IgD-negative memory B cell (primary cell): ENCODE measurements around the gene MYO16. TPM values are rescaled to one million over a fixed set of nuclear protein-coding genes. Genes with fewer than 3 reads are reported as not detected.

Experiments
- H3K27ac Mint-ChIP-seq, 3 donors: one replicate each; pipeline ENCODE4 v1.8.0; 2020 to 2022; ENCODE audit warnings: mild to moderate bottlenecking in 3 of 3, mixed read lengths in 3 of 3, moderate library complexity in 1 of 3
- H3K27me3 Mint-ChIP-seq: one replicate; pipeline ENCODE4 v1.8.0; 2021; ENCODE audit warnings: mixed read lengths
- H3K36me3 Mint-ChIP-seq: one replicate; pipeline ENCODE4 v1.8.0; 2020; ENCODE audit warnings: mild to moderate bottlenecking, mixed read lengths
- H3K4me1 Mint-ChIP-seq, 3 donors: one replicate each; pipeline ENCODE4 v1.8.0; 2020 to 2022; ENCODE audit warnings: mixed read lengths in 3 of 3, mild to moderate bottlenecking in 1 of 3
- H3K4me3 Mint-ChIP-seq, 4 donors: one replicate each; pipeline ENCODE4 v1.8.0; 2020 to 2022; ENCODE audit warnings: mild to moderate bottlenecking in 4 of 4, mixed read lengths in 4 of 4, moderate library complexity in 3 of 4
- H3K9me3 Mint-ChIP-seq, 3 donors: one replicate each; pipeline ENCODE4 v1.8.0; 2020 to 2021; ENCODE audit warnings: mixed read lengths in 3 of 3, mild to moderate bottlenecking in 1 of 3
- polyA plus RNA-seq: library from polyadenylated mRNA; unstranded; fragments of 300-500 nt; fragmentation: Illumina TruSeq; gene quantifications from one replicate; pipeline ENCODE4 v1.2.3, GENCODE V29; 2021

MYO16 gene
- polyA plus RNA-seq, 1 donor from 2014 or later, result not detected

GRCh38 chr13:109224033-109224432, 594.6 kb downstream of the MYO16 start:
- no peak overlapping the region for H3K27ac Mint-ChIP-seq
- peaks cover 0 to 2% (median 0%) of the 10 kb centered on the region in 3 donors for H3K9me3 Mint-ChIP-seq
- no peaks in the 10 kb centered on the region for H3K4me1 Mint-ChIP-seq
- no peaks in the 10 kb centered on the region for H3K27me3 Mint-ChIP-seq
- no peaks in the 10 kb centered on the region for H3K36me3 Mint-ChIP-seq
- no peak overlapping the region for H3K4me3 Mint-ChIP-seq

DNA sequence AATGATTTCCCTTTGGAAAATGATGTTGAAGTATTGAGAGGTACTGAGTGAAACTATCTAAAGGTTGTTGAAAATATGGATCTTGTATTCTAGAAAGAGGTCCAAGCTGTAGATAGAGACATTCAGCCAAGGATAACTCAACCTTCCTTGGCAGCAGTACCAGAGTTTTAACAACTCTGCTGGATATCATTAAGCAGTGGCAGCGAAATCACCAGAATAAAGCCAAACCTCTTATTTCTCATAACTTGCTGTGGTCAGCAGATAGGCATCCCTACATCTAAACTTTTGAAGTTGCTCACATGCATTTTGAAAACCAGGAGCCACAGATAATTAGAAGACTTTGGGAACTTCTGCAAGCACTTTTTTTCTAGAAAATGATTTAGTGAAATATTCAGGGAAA, 597.2 kb downstream of the MYO16 start:
- Mint-ChIP-seq H3K36me3 (peaks cover 3% of the 10 kb centered on the region), H3K27me3 (no peaks in the 10 kb centered on the region), H3K9me3 (peaks cover 0 to 7% (median 4%) of the 10 kb centered on the region in 3 donors), H3K27ac (no peak overlapping the region), H3K4me1 (no peaks in the 10 kb centered on the region), H3K4me3 (no peak overlapping the region)

GRCh38 chr13:109227344-109227940, 598.0 kb downstream of the MYO16 start:
- no peaks in the 10 kb centered on the region for H3K4me1 Mint-ChIP-seq
- no peak overlapping the region for H3K4me3 Mint-ChIP-seq
- H3K36me3 Mint-ChIP-seq, result peaks cover 3% of the 10 kb centered on the region
- H3K27ac Mint-ChIP-seq, result no peak overlapping the region
- no peaks in the 10 kb centered on the region for H3K27me3 Mint-ChIP-seq
- H3K9me3 Mint-ChIP-seq, result peaks cover 0 to 7% (median 4%) of the 10 kb centered on the region in 3 donors

DNA sequence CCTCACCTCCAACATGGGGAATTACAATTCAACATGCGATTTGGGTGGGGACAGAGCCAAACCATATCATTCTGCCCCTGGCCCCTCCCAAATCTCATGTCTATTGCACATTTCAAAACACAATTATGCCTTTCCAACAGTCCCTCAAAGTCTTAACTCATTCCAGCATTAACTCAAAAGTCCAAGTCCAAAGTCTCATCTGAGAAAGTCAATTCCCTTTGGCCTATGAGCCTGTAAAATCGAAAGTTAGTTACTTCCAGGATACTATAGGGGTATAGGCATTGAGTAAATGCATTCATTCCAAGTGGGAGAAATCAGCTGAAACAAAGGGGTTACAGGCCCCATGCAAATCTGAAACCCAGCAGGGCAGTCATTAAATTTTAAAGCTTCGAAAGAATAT, 598.8 kb downstream of the MYO16 start:
- Mint-ChIP-seq H3K4me1 (no peaks in the 10 kb centered on the region), H3K27ac (no peak overlapping the region), H3K27me3 (no peaks in the 10 kb centered on the region), H3K4me3 (peak overlapping the region in 1 of 4 donors; percentile 31), H3K9me3 (peaks cover 0 to 7% (median 4%) of the 10 kb centered on the region in 3 donors), H3K36me3 (peaks cover 3% of the 10 kb centered on the region)

- Mint-ChIP-seq H3K27me3 (no peaks in the 10 kb centered on the region), H3K4me1 (no peaks in the 10 kb centered on the region), H3K27ac (no peak overlapping the region), H3K4me3 (no peak overlapping the region), H3K9me3 (peaks cover 0 to 7% (median 7%) of the 10 kb centered on the region in 3 donors), H3K36me3 (peaks cover 3% of the 10 kb centered on the region)
These were observed 602.5 kb downstream of the MYO16 start for GRCh38 chr13:109231888-109232287.

DNA sequence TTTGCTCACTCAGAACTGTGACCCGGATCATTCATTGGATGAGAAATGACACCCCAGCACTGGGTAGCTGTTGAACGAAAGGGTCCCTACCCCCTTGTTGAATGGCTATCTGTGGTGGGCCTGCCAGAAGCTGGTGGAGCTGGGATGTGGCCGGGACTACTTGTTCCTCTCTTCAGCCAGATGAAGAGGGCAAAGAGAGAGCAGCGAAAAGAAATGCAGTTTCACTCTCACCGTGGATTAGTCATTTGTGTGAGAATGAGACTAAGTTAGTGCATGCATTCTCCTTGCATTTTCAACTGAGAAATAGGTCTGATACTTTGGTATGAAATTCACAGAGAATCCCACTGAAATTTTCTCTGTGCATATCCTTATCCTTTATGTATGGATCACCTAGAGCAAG, 603.9 kb downstream of the MYO16 start:
- Mint-ChIP-seq H3K36me3 (peaks cover 3% of the 10 kb centered on the region), H3K27ac (no peak overlapping the region), H3K4me1 (no peaks in the 10 kb centered on the region), H3K4me3 (no peak overlapping the region), H3K9me3 (peaks cover 0 to 7% (median 5%) of the 10 kb centered on the region in 3 donors), H3K27me3 (no peaks in the 10 kb centered on the region)

GRCh38 chr13:109235901-109236300, 606.5 kb downstream of the MYO16 start:
- Mint-ChIP-seq H3K27me3 (peaks cover 1% of the 10 kb centered on the region), H3K27ac (no peak overlapping the region), H3K4me3 (no peak overlapping the region), H3K9me3 (peaks cover 0 to 4% (median 0%) of the 10 kb centered on the region in 3 donors), H3K36me3 (no peaks in the 10 kb centered on the region), H3K4me1 (no peaks in the 10 kb centered on the region)

DNA sequence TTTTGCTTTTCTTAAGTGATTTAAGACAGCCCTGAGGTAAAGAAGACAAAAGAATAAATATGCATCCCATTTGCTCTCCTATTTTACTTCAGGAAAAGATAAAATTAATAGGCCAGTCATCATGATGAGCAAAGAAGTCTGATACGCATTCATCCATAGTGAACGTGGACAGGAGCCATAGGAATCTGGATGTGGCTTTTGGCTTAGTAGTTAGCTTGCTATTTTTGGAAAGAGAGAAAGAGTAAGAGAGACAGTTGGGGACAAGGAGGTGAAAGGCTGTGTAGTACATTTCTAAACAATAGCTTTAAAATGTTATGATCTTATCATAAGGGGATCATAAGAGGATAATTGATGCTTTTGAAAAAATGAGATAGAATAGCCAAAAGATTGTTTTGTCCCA, 611.7 kb downstream of the MYO16 start:
- Mint-ChIP-seq H3K4me3 (no peak overlapping the region), H3K9me3 (peaks cover 0 to 4% (median 3%) of the 10 kb centered on the region in 3 donors), H3K27me3 (peaks cover 3% of the 10 kb centered on the region), H3K4me1 (no peaks in the 10 kb centered on the region), H3K36me3 (no peaks in the 10 kb centered on the region), H3K27ac (no peak overlapping the region)

- no peaks in the 10 kb centered on the region for H3K4me1 Mint-ChIP-seq
- no peak overlapping the region for H3K4me3 Mint-ChIP-seq
- H3K36me3 Mint-ChIP-seq, result no peaks in the 10 kb centered on the region
- H3K9me3 Mint-ChIP-seq, result peaks cover 0 to 7% (median 4%) of the 10 kb centered on the region in 3 donors
- peaks cover 3% of the 10 kb centered on the region for H3K27me3 Mint-ChIP-seq
- no peak overlapping the region for H3K27ac Mint-ChIP-seq
These were observed 614.0 kb downstream of the MYO16 start for GRCh38 chr13:109243311-109243951.

DNA sequence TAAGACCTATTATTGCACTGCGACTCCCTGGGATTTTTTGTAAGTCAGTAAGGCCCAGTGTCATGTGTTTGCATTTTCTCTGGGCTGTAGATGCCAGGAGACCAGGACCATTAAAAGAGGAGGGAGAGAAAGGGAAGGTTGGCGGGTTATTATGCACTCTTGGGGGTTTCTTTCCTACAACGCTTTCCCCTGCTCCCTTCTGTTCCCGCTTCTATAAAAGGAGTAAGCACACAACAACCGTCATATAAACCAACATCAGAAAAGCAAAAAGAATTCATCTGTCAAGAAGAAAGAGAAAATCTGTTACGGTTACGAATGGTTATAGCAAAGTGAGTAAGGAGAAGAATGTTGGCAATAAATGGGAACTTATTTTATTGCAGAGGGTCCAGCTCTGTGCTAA, 615.2 kb downstream of the MYO16 start:
- peaks cover 4 to 10% (median 4%) of the 10 kb centered on the region in 3 donors for H3K9me3 Mint-ChIP-seq
- no peak overlapping the region for H3K4me3 Mint-ChIP-seq
- no peak overlapping the region for H3K27ac Mint-ChIP-seq
- H3K4me1 Mint-ChIP-seq, result no peaks in the 10 kb centered on the region
- no peaks in the 10 kb centered on the region for H3K36me3 Mint-ChIP-seq
- H3K27me3 Mint-ChIP-seq, result peaks cover 3% of the 10 kb centered on the region

- peaks cover 1% of the 10 kb centered on the region for H3K27me3 Mint-ChIP-seq
These were observed 616.6 kb downstream of the MYO16 start for GRCh38 chr13:109246001-109246400.

GRCh38 chr13:109249780-109250528, 620.5 kb downstream of the MYO16 start:
- H3K4me3 Mint-ChIP-seq, result no peak overlapping the region
- peaks cover 0 to 9% (median 8%) of the 10 kb centered on the region in 3 donors for H3K9me3 Mint-ChIP-seq
- peaks cover 1% of the 10 kb centered on the region for H3K27me3 Mint-ChIP-seq
- no peaks in the 10 kb centered on the region for H3K36me3 Mint-ChIP-seq
- no peak overlapping the region for H3K27ac Mint-ChIP-seq
- no peaks in the 10 kb centered on the region for H3K4me1 Mint-ChIP-seq

More at GRCh38 chr13:109246001-109246400, 616.6 kb downstream of the MYO16 start:
- Mint-ChIP-seq H3K27ac (no peak overlapping the region), H3K9me3 (peaks cover 4 to 9% (median 8%) of the 10 kb centered on the region in 3 donors), H3K4me1 (no peaks in the 10 kb centered on the region), H3K4me3 (no peak overlapping the region), H3K36me3 (no peaks in the 10 kb centered on the region)

- Mint-ChIP-seq H3K4me3 (no peak overlapping the region), H3K4me1 (no peaks in the 10 kb centered on the region), H3K27ac (no peak overlapping the region), H3K27me3 (peaks cover 1% of the 10 kb centered on the region), H3K36me3 (no peaks in the 10 kb centered on the region), H3K9me3 (peaks cover 8 to 9% (median 8%) of the 10 kb centered on the region in 3 donors)
These were observed 622.5 kb downstream of the MYO16 start for GRCh38 chr13:109251956-109252355.

DNA sequence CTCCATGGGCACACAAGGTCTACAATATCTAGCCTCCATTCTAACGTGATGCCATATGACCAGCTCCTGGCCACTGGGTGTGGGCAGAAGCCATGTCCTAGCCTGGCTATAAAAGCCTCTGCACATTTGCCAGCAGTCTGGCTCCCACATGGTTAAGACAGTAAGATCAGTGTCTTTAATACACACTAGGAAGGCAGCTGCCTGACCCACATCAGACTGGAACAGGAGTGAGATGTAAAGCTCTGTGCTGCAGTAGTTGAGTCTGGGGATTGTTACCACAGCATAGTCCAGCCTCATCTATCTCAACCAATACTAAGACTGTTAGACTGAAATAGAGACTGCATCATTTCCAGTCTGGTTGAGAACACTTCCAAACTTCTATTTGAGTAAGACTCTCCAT, 623.9 kb downstream of the MYO16 start:
- Mint-ChIP-seq H3K27ac (no peak overlapping the region), H3K4me3 (no peak overlapping the region)

DNA sequence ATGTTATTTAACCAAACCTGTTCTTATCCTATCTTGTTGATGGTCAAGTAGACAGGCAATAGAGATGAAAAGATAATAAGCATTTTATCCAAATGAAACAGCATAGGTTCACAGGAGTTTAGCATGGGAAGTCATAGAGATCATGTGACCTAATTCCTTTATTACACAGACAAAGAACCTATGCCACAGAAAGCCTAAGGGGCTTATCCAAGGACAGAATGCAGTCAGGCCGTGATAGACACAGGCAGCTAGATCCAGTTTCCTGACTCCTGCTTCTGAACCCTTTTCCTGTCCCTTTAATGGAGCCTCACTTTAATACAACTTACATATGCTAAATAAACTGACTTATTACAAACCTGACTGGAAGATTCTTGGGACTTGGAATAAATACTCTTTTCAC, 624.9 kb downstream of the MYO16 start:
- peaks cover 1% of the 10 kb centered on the region for H3K27me3 Mint-ChIP-seq
- H3K4me1 Mint-ChIP-seq, result no peaks in the 10 kb centered on the region
- no peak overlapping the region for H3K27ac Mint-ChIP-seq
- no peak overlapping the region for H3K4me3 Mint-ChIP-seq
- no peaks in the 10 kb centered on the region for H3K36me3 Mint-ChIP-seq
- peaks cover 2 to 9% (median 7%) of the 10 kb centered on the region in 3 donors for H3K9me3 Mint-ChIP-seq

More for the DNA sequence above, 623.9 kb downstream of the MYO16 start:
- peaks cover 1% of the 10 kb centered on the region for H3K27me3 Mint-ChIP-seq
- H3K9me3 Mint-ChIP-seq, result peaks cover 5 to 10% (median 9%) of the 10 kb centered on the region in 3 donors
- no peaks in the 10 kb centered on the region for H3K36me3 Mint-ChIP-seq
- no peaks in the 10 kb centered on the region for H3K4me1 Mint-ChIP-seq
